ENCODE measurements around the gene ATOH8.
"Not testable (repeated sequence)": the region's sequence is repeated elsewhere in the genome, so short reads cannot be mapped to it uniquely, and the experiment has no call there.

Gene ATOH8

DNA sequence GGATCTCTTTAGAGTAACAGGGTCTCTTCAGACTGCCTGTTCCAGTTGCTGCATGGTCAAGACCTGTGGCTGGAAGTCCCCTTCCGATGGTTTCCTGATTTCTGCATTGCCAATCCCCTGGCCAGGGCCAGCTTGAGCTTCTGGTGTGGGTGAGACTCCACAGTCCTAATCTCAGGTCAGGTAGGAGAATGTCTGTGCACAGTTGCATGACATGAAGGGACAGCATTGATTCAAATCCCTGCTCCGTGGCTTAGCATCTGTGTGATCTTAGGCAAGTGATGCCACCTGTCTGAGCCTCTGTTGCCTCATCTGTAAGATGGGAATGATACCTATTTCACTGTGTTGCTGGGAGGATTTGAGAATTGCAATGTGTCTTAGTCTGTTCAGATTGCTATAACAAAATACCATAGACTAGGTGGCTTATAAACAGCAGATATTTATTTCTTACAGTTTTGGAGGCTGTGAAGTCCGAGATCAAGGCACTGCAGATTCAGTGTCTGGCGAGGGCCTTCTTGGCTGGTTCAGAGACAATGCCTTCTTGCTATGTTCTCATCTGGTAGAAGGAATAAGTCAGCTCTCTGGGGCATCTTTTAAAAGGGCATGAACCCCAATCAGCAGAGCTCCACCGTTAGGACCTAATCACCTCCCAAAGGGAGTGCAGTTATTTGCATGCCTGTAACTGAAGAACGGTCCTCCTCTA lies 66.2 kb downstream of the ATOH8 start:
- Mint-ChIP-seq H3K4me3 (no peak overlapping the region), H3K27ac (no peak overlapping the region), H3K4me1 (no peaks in the 10 kb centered on the region), H3K9me3 (no peaks in the 10 kb centered on the region), H3K27me3 (peaks cover 6% of the 10 kb centered on the region), H3K36me3 (no peaks in the 10 kb centered on the region)
- DNase-seq (ENCODE audit: low spot score in 2 of 2) = no peak
- no peak for ATAC-seq (ENCODE audit: low read depth)

GRCh38 chr2:85822766-85823165 lies 69.0 kb downstream of the ATOH8 start:
- no peaks in the 10 kb centered on the region for H3K9me3 Mint-ChIP-seq
- H3K27me3 Mint-ChIP-seq = peaks cover 3% of the 10 kb centered on the region
- DNase-seq (ENCODE audit: low spot score in 2 of 2) (no peak), ATAC-seq (ENCODE audit: low read depth) (no peak)
- no peak overlapping the region for H3K27ac Mint-ChIP-seq
- H3K36me3 Mint-ChIP-seq = no peaks in the 10 kb centered on the region
- peaks cover 5% of the 10 kb centered on the region for H3K4me1 Mint-ChIP-seq
- no peak overlapping the region for H3K4me3 Mint-ChIP-seq

GRCh38 chr2:85823951-85824350 lies 70.2 kb downstream of the ATOH8 start:
- Mint-ChIP-seq H3K27ac (no peak overlapping the region), H3K4me3 (no peak overlapping the region), H3K4me1 (peaks cover 9% of the 10 kb centered on the region), H3K9me3 (no peaks in the 10 kb centered on the region), H3K36me3 (no peaks in the 10 kb centered on the region), H3K27me3 (no peaks in the 10 kb centered on the region)
- ATAC-seq (ENCODE audit: low read depth) = no peak
- no peak for DNase-seq (ENCODE audit: low spot score in 2 of 2)

GRCh38 chr2:85826990-85827878 lies 73.4 kb downstream of the ATOH8 start:
- Mint-ChIP-seq H3K9me3 (no peaks in the 10 kb centered on the region), H3K27me3 (no peaks in the 10 kb centered on the region), H3K36me3 (no peaks in the 10 kb centered on the region), H3K27ac (peak overlapping the region; percentile 51), H3K4me1 (peaks cover 20% of the 10 kb centered on the region), H3K4me3 (peak overlapping the region; percentile 61)
- ATAC-seq (ENCODE audit: low read depth) = peak; percentile 99
- DNase-seq (ENCODE audit: low spot score in 2 of 2) = peak; percentile 84 to 91

GRCh38 chr2:85827879-85828569 lies 74.2 kb downstream of the ATOH8 start:
- Mint-ChIP-seq H3K4me3 (peak overlapping the region; percentile 38), H3K4me1 (peaks cover 20% of the 10 kb centered on the region), H3K9me3 (no peaks in the 10 kb centered on the region), H3K36me3 (no peaks in the 10 kb centered on the region), H3K27me3 (no peaks in the 10 kb centered on the region), H3K27ac (peak overlapping the region; percentile 51)
- DNase-seq (ENCODE audit: low spot score in 2 of 2) (no peak), ATAC-seq (ENCODE audit: low read depth) (no peak)

DNA sequence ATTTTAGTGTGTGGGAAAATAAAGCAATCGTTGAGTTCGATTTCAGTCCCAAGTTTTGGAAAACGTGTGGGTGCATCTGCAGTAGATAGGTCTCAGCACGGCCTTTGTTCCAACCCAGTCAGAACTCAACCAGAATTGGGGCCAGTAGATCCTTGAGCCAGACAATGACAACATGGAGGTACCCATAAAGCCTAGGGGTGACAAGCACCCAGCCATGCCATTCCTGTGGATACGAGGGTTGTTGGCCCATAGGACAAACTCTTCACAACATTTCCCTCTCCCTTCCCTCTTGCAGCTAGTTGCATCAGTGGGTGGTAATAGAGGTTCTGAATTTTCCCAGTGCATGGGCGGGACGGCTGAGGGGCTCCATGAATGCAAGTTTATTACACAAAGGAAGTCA lies 74.9 kb downstream of the ATOH8 start:
- Mint-ChIP-seq H3K27ac (no peak overlapping the region), H3K9me3 (no peaks in the 10 kb centered on the region), H3K36me3 (no peaks in the 10 kb centered on the region), H3K4me1 (peaks cover 20% of the 10 kb centered on the region), H3K27me3 (no peaks in the 10 kb centered on the region), H3K4me3 (no peak overlapping the region)
- DNase-seq (ENCODE audit: low spot score in 2 of 2) (no peak), ATAC-seq (ENCODE audit: low read depth) (no peak)

DNA sequence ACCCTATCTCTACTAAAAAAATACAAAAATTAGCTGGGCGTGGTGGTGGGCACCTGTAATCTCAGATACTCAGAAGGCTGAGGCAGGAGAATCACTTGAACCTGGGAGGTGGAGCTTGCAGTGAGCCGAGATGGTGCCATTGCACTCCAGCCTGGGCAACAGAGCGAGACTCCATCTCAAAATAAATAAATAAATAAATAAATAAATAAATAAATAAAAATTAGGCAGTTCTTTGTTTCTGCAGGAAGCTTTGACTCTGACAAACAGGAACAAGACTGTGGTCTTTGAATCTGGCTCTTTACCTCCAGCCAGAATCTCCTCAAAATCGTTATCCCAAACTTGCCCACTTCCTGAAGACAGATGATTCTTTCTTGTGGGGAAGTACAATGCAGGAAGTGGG lies 75.6 kb downstream of the ATOH8 start:
- H3K27ac Mint-ChIP-seq; ATAC-seq (ENCODE audit: low read depth): not testable (repeated sequence)

DNA sequence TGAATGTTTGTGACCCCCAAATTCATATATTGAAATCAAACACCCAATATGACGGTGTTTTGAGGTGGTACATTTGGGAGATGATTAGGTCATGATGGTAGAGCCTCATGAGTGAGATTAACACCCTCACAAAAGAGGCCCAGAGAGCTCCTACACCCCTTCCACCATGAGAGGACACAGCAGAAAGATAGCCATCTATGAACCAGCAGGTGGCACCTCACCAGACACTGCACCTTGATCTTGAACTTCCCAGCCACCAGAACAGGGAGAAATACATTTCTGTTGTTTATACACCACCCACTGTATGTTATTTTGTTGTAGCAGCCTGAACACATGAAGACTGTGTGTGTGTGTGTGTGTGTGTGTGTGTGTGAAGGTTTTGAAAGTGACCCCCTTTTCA lies 76.9 kb downstream of the ATOH8 start:
- Mint-ChIP-seq H3K4me1 (peaks cover 20% of the 10 kb centered on the region), H3K9me3 (peaks cover 2% of the 10 kb centered on the region), H3K4me3 (no peak overlapping the region), H3K36me3 (no peaks in the 10 kb centered on the region), H3K27ac (no peak overlapping the region), H3K27me3 (no peaks in the 10 kb centered on the region)
- ATAC-seq (ENCODE audit: low read depth) (no peak), DNase-seq (ENCODE audit: low spot score in 2 of 2) (no peak)

More for the DNA sequence above, 75.6 kb downstream of the ATOH8 start:
- not testable (repeated sequence) for H3K36me3 Mint-ChIP-seq; DNase-seq (ENCODE audit: low spot score in 2 of 2); H3K4me3 Mint-ChIP-seq; H3K27me3 Mint-ChIP-seq; H3K9me3 Mint-ChIP-seq
- peaks cover 20% of the 10 kb centered on the region for H3K4me1 Mint-ChIP-seq

GRCh38 chr2:85831735-85832134 lies 77.9 kb downstream of the ATOH8 start:
- Mint-ChIP-seq H3K27me3 (no peaks in the 10 kb centered on the region), H3K4me1 (peaks cover 20% of the 10 kb centered on the region), H3K27ac (no peak overlapping the region), H3K9me3 (peaks cover 2% of the 10 kb centered on the region), H3K36me3 (no peaks in the 10 kb centered on the region), H3K4me3 (no peak overlapping the region)
- no peak for DNase-seq (ENCODE audit: low spot score in 2 of 2)
- no peak for ATAC-seq (ENCODE audit: low read depth)

- H3K4me1 Mint-ChIP-seq = peaks cover 15% of the 10 kb centered on the region
- no peaks in the 10 kb centered on the region for H3K27me3 Mint-ChIP-seq
- no peak overlapping the region for H3K27ac Mint-ChIP-seq
- no peak for DNase-seq (ENCODE audit: low spot score in 2 of 2)
- H3K36me3 Mint-ChIP-seq = peaks cover 5% of the 10 kb centered on the region
- H3K4me3 Mint-ChIP-seq = no peak overlapping the region
- no peak for ATAC-seq (ENCODE audit: low read depth)
- peaks cover 2% of the 10 kb centered on the region for H3K9me3 Mint-ChIP-seq
Measured at GRCh38 chr2:85834466-85834865, 80.7 kb downstream of the ATOH8 start.

Measured in memory B cell (primary cell).